GM06990 (cell line): ENCODE measurements around the gene ALS2CL.

Experiments
- DNase-seq: peaks from one replicate; pipeline ENCODE4 v3.0.0-alpha.2; 2011; ENCODE audit not compliant: insufficient read length; ENCODE audit errors: extremely low read depth
- H3K27me3 ChIP-seq: replicated peaks from 2 replicates; pipeline ENCODE4 v1.6.0; 2011; ENCODE audit warnings: low read length; ENCODE audit not compliant: control insufficient read depth, insufficient read depth
- H3K36me3 ChIP-seq: 2 replicates; pipeline ENCODE4 v1.5.1; 2011; ENCODE audit warnings: low read length; ENCODE audit not compliant: control insufficient read depth, insufficient read depth
- H3K4me3 ChIP-seq: replicated peaks from 2 replicates; pipeline ENCODE4 v1.5.1; 2011; ENCODE audit warnings: low read depth, mild to moderate bottlenecking, control low read depth, low read length
- CTCF ChIP-seq: IDR thresholded peaks from 2 replicates; pipeline ENCODE4 v1.5.1; 2011; ENCODE audit warnings: low read length, control low read depth, mild to moderate bottlenecking, inconsistent platforms; ENCODE audit not compliant: insufficient read depth, poor library complexity, severe bottlenecking

The ALS2CL gene

GRCh38 chr3:46659285-46659684 lies 34.2 kb downstream of the ALS2CL start:
- Histone ChIP-seq H3K27me3 (peaks cover 3% of the 10 kb centered on the region), H3K4me3 (no peak overlapping the region), H3K36me3 (no peaks in the 10 kb centered on the region)
- TF ChIP-seq CTCF, result no peak
- DNase-seq, result no peak

- DNase-seq, result no peak
- no peak for TF ChIP-seq CTCF
- H3K4me3 ChIP-seq, result no peak overlapping the region
- H3K36me3 ChIP-seq, result no peaks in the 10 kb centered on the region
- H3K27me3 ChIP-seq, result no peaks in the 10 kb centered on the region; the same call in 1 of the 2 replicates
These were observed 36.5 kb downstream of the ALS2CL start for GRCh38 chr3:46656778-46657556.

GRCh38 chr3:46655271-46655670 lies 38.2 kb downstream of the ALS2CL start:
- Histone ChIP-seq H3K27me3 (no peaks in the 10 kb centered on the region), H3K36me3 (no peaks in the 10 kb centered on the region), H3K4me3 (no peak overlapping the region)
- no peak for TF ChIP-seq CTCF
- DNase-seq, result no peak

GRCh38 chr3:46651084-46651483 lies 42.4 kb downstream of the ALS2CL start:
- H3K27me3 ChIP-seq, result no peaks in the 10 kb centered on the region
- H3K36me3 ChIP-seq, result no peaks in the 10 kb centered on the region
- no peak for DNase-seq
- H3K4me3 ChIP-seq, result no peak overlapping the region
- no peak for TF ChIP-seq CTCF

GRCh38 chr3:46649436-46649835 lies 44.0 kb downstream of the ALS2CL start:
- no peaks in the 10 kb centered on the region for H3K36me3 ChIP-seq
- H3K4me3 ChIP-seq, result no peak overlapping the region
- no peaks in the 10 kb centered on the region for H3K27me3 ChIP-seq
- TF ChIP-seq CTCF, result no peak
- DNase-seq, result no peak
